HepG2 (cell line): ENCODE data around the gene MOV10L1. TPM values are rescaled to one million over a fixed set of nuclear protein-coding genes. Genes with fewer than 3 reads are reported as not detected.

Experiments used
- ATAC-seq: fragments of 200-7000 bp; cut with Tn5 transposase; 3 replicates; pipeline ENCODE4 v1.9.1; 2020; ENCODE audit warnings: mild to moderate bottlenecking, moderate library complexity
- BruUV-seq: library from RNA; stranded (reverse); fragments of 400-500 nt; replicated peaks from 2 replicates; lab custom pipeline; 2021; lab: Mats Ljungman, UMichigan
- CTCF ChIA-PET: fragments of 300-600 bp; formaldehyde crosslinking; extraction: SDS; loops from one replicate; lab custom pipeline; 2021; ENCODE audit warnings: low total read pairs, inconsistent platforms, low intra/inter-chr PET ratio; lab: Yijun Ruan, JAX
- POLR2A ChIA-PET: fragments of 350-600 bp; sonication (Branson Sonifier 250); formaldehyde crosslinking; loops from one replicate; lab custom pipeline; 2020; ENCODE audit warnings: antibody characterized with exemption, inconsistent platforms; lab: Yijun Ruan, JAX
- DNase-seq: peaks from one replicate; pipeline ENCODE4 v3.0.0-alpha.2; 2015; ENCODE audit warnings: low spot score
- FAIRE-seq: peaks from 3 replicates; lab custom pipeline; 2011; peaks lifted over from hg19 to GRCh38; lab: Jason Lieb, UNC
- H2AFZ ChIP-seq: one replicate; pipeline ENCODE4 v1.6.1; 2011; ENCODE audit warnings: low read length, inconsistent platforms
- H3K27ac ChIP-seq: fragments of 300-600 bp; 3 replicates; pipeline ENCODE4 v1.8.0; 2011; ENCODE audit warnings: mixed run types, mild to moderate bottlenecking, mixed read lengths, low read length, inconsistent platforms; ENCODE audit not compliant: insufficient read depth; ENCODE audit errors: extremely low read length
- H3K27me3 ChIP-seq, 2 experiments: fragments of 200-600 bp in 1 of 2; 2 replicates in 1 of 2; 3 replicates in 1 of 2; pipeline versions ENCODE4 v1.6.0 to v1.8.0; 2011; ENCODE audit warnings: low read length in 2 of 2, mild to moderate bottlenecking in 2 of 2, moderate library complexity in 2 of 2, inconsistent platforms in 1 of 2; ENCODE audit not compliant: insufficient read depth in 2 of 2, control insufficient read depth in 1 of 2
- H3K36me3 ChIP-seq, 2 experiments: fragments of 200-600 bp in 1 of 2; replicated peaks in 1 of 2; 2 replicates in 1 of 2; 3 replicates in 1 of 2; pipeline versions ENCODE4 v1.5.1 to v1.8.0; 2011; ENCODE audit warnings: low read length in 2 of 2, inconsistent platforms in 1 of 2; ENCODE audit not compliant: insufficient read depth in 2 of 2, control insufficient read depth in 1 of 2
- H3K4me1 ChIP-seq: 2 replicates; pipeline ENCODE4 v1.5.1; 2012; ENCODE audit warnings: low read length, inconsistent platforms; ENCODE audit not compliant: insufficient read depth
- H3K4me2 ChIP-seq: 2 replicates; pipeline ENCODE4 v1.6.0; 2011; ENCODE audit warnings: low read depth, low read length, inconsistent platforms
- H3K4me3 ChIP-seq, 3 experiments: fragments of 200-600 bp in 1 of 3; sonication (generic), shearing (Covaris generic) in 1 of 3; replicated peaks in 1 of 3; 2 replicates each; pipeline ENCODE4 v1.5.1; 2011 to 2016; ENCODE audit warnings: low read length in 3 of 3, inconsistent platforms in 2 of 3, low read depth in 2 of 3, mild to moderate bottlenecking in 2 of 3, control low read depth in 1 of 3, mixed read lengths in 1 of 3; ENCODE audit not compliant: insufficient read depth in 1 of 3
- H3K79me2 ChIP-seq: one replicate; pipeline ENCODE4 v1.6.1; 2011; ENCODE audit warnings: low read length, inconsistent platforms; ENCODE audit not compliant: insufficient read depth
- H3K9ac ChIP-seq: 2 replicates; pipeline ENCODE4 v1.6.0; 2011; ENCODE audit warnings: mild to moderate bottlenecking, low read depth, low read length, inconsistent platforms; ENCODE audit not compliant: insufficient read depth
- H3K9me3 ChIP-seq: 2 replicates; pipeline ENCODE4 v1.5.1; 2012; ENCODE audit warnings: mild to moderate bottlenecking, low read length
- H4K20me1 ChIP-seq: 2 replicates; pipeline ENCODE4 v1.6.0; 2011; ENCODE audit warnings: inconsistent platforms, mild to moderate bottlenecking, low read length, moderate library complexity; ENCODE audit not compliant: insufficient read depth
- CBX2 ChIP-seq, 2 experiments: fragments of 200-600 bp in 1 of 2; sonication (generic); formaldehyde crosslinking in 1 of 2; IDR thresholded peaks; 2 replicates each; pipeline versions ENCODE4 v1.7.0 to v1.8.1; 2018 to 2022; ENCODE audit warnings: low read depth in 2 of 2, low read length in 1 of 2, mild to moderate bottlenecking in 1 of 2, missing genetic modification reagents in 1 of 2
- CEBPZ ChIP-seq: IDR thresholded peaks from 2 replicates; pipeline ENCODE4 v1.6.1; 2012; ENCODE audit warnings: low read length, improper control_type of control experiment
- DDIT3 ChIP-seq: sonication (generic); formaldehyde crosslinking; IDR thresholded peaks from 2 replicates; pipeline ENCODE4 v1.4.0; 2020; ENCODE audit warnings: mild to moderate bottlenecking, missing genetic modification reagents
- ELF1 ChIP-seq: sonication (generic); formaldehyde crosslinking; IDR thresholded peaks from 2 replicates; pipeline ENCODE4 v1.4.0; 2020; ENCODE audit warnings: missing genetic modification reagents
- GPN1 ChIP-seq: sonication (generic); formaldehyde crosslinking; IDR thresholded peaks from 2 replicates; pipeline ENCODE4 v1.5.1; 2020; ENCODE audit warnings: missing genetic modification reagents, borderline replicate concordance
- HOXD1 ChIP-seq: sonication (generic); formaldehyde crosslinking; IDR thresholded peaks from 2 replicates; pipeline ENCODE4 v1.5.0; 2020; ENCODE audit warnings: missing genetic modification reagents
- MIER3 ChIP-seq: IDR thresholded peaks from 2 replicates; pipeline ENCODE4 v1.6.1; 2016; ENCODE audit warnings: missing compliant biosample characterization, borderline replicate concordance
- NFYB ChIP-seq: sonication (generic); formaldehyde crosslinking; IDR thresholded peaks from 2 replicates; pipeline ENCODE4 v1.4.0; 2020; ENCODE audit warnings: missing genetic modification reagents
- SUZ12 ChIP-seq: fragments of 150-350 bp; IDR thresholded peaks from 2 replicates; pipeline ENCODE4 v1.6.1; 2014; ENCODE audit warnings: low read depth, low read length
- TBX2 ChIP-seq: sonication (generic); formaldehyde crosslinking; IDR thresholded peaks from 2 replicates; pipeline ENCODE4 v1.5.0; 2020; ENCODE audit warnings: missing genetic modification reagents, mild to moderate bottlenecking, borderline replicate concordance
- ZNF354B ChIP-seq: sonication (generic); formaldehyde crosslinking; IDR thresholded peaks from 2 replicates; pipeline ENCODE4 v1.8.0; 2022; ENCODE audit warnings: mild to moderate bottlenecking, missing genetic modification reagents
- ZNF414 ChIP-seq: sonication (generic); formaldehyde crosslinking; IDR thresholded peaks from 2 replicates; pipeline ENCODE4 v1.5.0; 2020; ENCODE audit warnings: missing genetic modification reagents
- ZNF766 ChIP-seq: sonication (generic); formaldehyde crosslinking; IDR thresholded peaks from 2 replicates; pipeline ENCODE4 v1.5.0; 2020; ENCODE audit warnings: missing genetic modification reagents, borderline replicate concordance
- ZSCAN22 ChIP-seq: sonication (generic); formaldehyde crosslinking; IDR thresholded peaks from 2 replicates; pipeline ENCODE4 v1.4.0; 2020; ENCODE audit warnings: mild to moderate bottlenecking, missing genetic modification reagents
- WGBS: methylation state at CpG from one replicate; pipeline ENCODE4 v1.1.6; 2017; ENCODE audit warnings: low lambda C conversion rate; 5-methylcytosine and 5-hydroxymethylcytosine counted together
- in situ Hi-C: cut with HindIII; loops from 2 replicates; pipeline ENCODE4 v1.10.0; 2017; ENCODE audit warnings: low pct_unique_long_range_greater_than_20kb; ENCODE audit not compliant: extremely low pct_ligation_motif_present
- intact Hi-C: fragments of 100-400 bp; cut with micrococcal nuclease; formaldehyde crosslinking; loops from one replicate; pipeline ENCODE4 v1.10.0; 2022; ENCODE audit not compliant: unreplicated experiment
- polyA plus RNA-seq, 8 experiments: library from polyadenylated mRNA; depleted of rRNA in 3 of 8; stranded (reverse) in 7 of 8; unstranded in 1 of 8; fragments of >200 nt; fragmentation: Illumina TruSeq in 4 of 8; extraction: Trizol in 4 of 8; gene quantifications; 2 replicates each; pipeline versions ENCODE4 v1.2.1 to v1.2.3, GENCODE V29; 2011 to 2016; ENCODE audit warnings: low read depth in 4 of 8, missing spikeins in 1 of 8, mixed read lengths in 1 of 8; ENCODE audit not compliant: insufficient read depth in 1 of 8
- total RNA-seq, 5 experiments: library from RNA; depleted of rRNA; stranded (reverse); fragments of >200 nt; fragmentation: Illumina TruSeq; extraction: Trizol; gene quantifications; 2 replicates each; pipeline ENCODE4 v1.2.3, GENCODE V29; 2016; ENCODE audit warnings: low read depth in 1 of 5

MOV10L1 gene
- total and polyA plus RNA-seq, 2 of the 13 experiments (the other 11 are each of a cell fraction or from before 2014, with no cell fraction given) = 0.11 to 0.12 TPM

GRCh38 chr22:50084080-50084477 lies 5.7 kb upstream of the MOV10L1 start:
- no TSS peak for BruUV-seq
- intact Hi-C loops = no loop called here
- Histone ChIP-seq H3K4me3 (no peak overlapping the region), H3K36me3 (no peaks in the 10 kb centered on the region), H3K27ac (no peak overlapping the region), H3K9me3 (no peaks in the 10 kb centered on the region), H3K79me2 (no peaks in the 10 kb centered on the region), H3K4me1 (peaks cover 16% of the 10 kb centered on the region), H2AFZ (no peak overlapping the region), H4K20me1 (no peaks in the 10 kb centered on the region), H3K9ac (no peak overlapping the region), H3K4me2 (no peak overlapping the region), H3K27me3 (peaks cover 3 to 54% of the 10 kb centered on the region in 2 experiments; a peak in 4 of 5 replicates)
- POLR2A ChIA-PET = no interaction called here
- in situ Hi-C loops = no loop called here
- 30% methylated on average over 2 of the region's 10 CpGs for WGBS
- FAIRE-seq = no peak
- ATAC-seq = no peak
- CTCF ChIA-PET = no interaction called here
- TF ChIP-seq HOXD1 = no peak
- no peak for TF ChIP-seq MIER3 (CRISPR knock-in tag)
- no peak for TF ChIP-seq ZSCAN22
- no peak for TF ChIP-seq ELF1 (CRISPR knock-in tag)
- TF ChIP-seq ZNF354B (CRISPR knock-in tag) = no peak
- no peak for TF ChIP-seq ZNF766 (CRISPR knock-in tag)
- no peak for TF ChIP-seq GPN1 (CRISPR knock-in tag)
- TF ChIP-seq CBX2 (IDR thresholded peaks at IDR 0.05; ENCODE audit: low read depth, low read length) = no peak
- no peak for TF ChIP-seq CBX2 (CRISPR knock-in tag; IDR thresholded peaks at IDR 0.05; ENCODE audit: low read depth)
- TF ChIP-seq NFYB (CRISPR knock-in tag) = no peak
- DNase-seq = no peak

- Histone ChIP-seq H3K4me2 (no peak overlapping the region), H3K27me3 (peaks cover 1 to 53% of the 10 kb centered on the region in 2 experiments; a peak in 4 of 5 replicates), H3K79me2 (no peaks in the 10 kb centered on the region), H3K9ac (no peak overlapping the region), H3K36me3 (no peaks in the 10 kb centered on the region), H3K27ac (no peak overlapping the region), H3K9me3 (no peaks in the 10 kb centered on the region), H2AFZ (no peak overlapping the region), H3K4me1 (peaks cover 16% of the 10 kb centered on the region), H3K4me3 (no peak overlapping the region), H4K20me1 (no peaks in the 10 kb centered on the region)
- ATAC-seq (no peak), FAIRE-seq (no peak), DNase-seq (no peak)
- POLR2A ChIA-PET = no interaction called here
- in situ Hi-C loops = no loop called here
- BruUV-seq = no TSS peak
- 77% methylated on average over 2 of the region's 16 CpGs for WGBS
- intact Hi-C loops = no loop called here
- CTCF ChIA-PET = no interaction called here
- TF ChIP-seq TBX2 (no peak), CEBPZ (no peak), MIER3 (CRISPR knock-in tag) (no peak), DDIT3 (CRISPR knock-in tag) (no peak), SUZ12 (no peak), ZNF414 (CRISPR knock-in tag) (no peak)
Measured at GRCh38 chr22:50084614-50085021, 5.2 kb upstream of the MOV10L1 start.
